T-cell (primary cell): ENCODE measurements around the gene TAF11L6. TPM values are rescaled to one million over a fixed set of nuclear protein-coding genes. Genes with fewer than 3 reads are reported as not detected.
"Not testable (repeated sequence)": the region's sequence is repeated elsewhere in the genome, so short reads cannot be mapped to it uniquely, and the experiment has no call there.

ENCODE experiments used
- ATAC-seq, 4 experiments: fragments of 200-7000 bp in 3 of 4; fragments of 150-1000 bp in 1 of 4; cut with Tn5 transposase; replicated peaks in 1 of 4; 1 replicate in 3 of 4; 2 replicates in 1 of 4; pipeline ENCODE4 v1.10.0; 2021; ENCODE audit warnings: moderate library complexity in 3 of 4, mild to moderate bottlenecking in 2 of 4, moderate number of reproducible peaks in 1 of 4
- CTCF ChIA-PET, 2 donors: fragments of 300-600 bp; sonication (Branson Sonifier 250); formaldehyde crosslinking; loops; one replicate each; lab custom pipeline; 2022; ENCODE audit warnings: antibody characterized with exemption in 2 of 2; lab: Charles Lee
- POLR2A ChIA-PET, 2 donors: fragments of 300-600 bp; sonication (Branson Sonifier 250); formaldehyde crosslinking; loops; one replicate each; lab custom pipeline; 2022; ENCODE audit warnings: antibody characterized with exemption in 2 of 2; lab: Charles Lee
- DNase-seq, 35 experiments: peaks; one replicate each; pipeline versions ENCODE4 v3.0.0 to v3.0.0-alpha.2; 2013 to 2023
- H3K27ac ChIP-seq: one replicate; pipeline ENCODE4 v1.5.1; 2013; ENCODE audit warnings: low read length
- H3K27me3 ChIP-seq, 2 experiments: replicated peaks in 1 of 2; 1 replicate in 1 of 2; 2 replicates in 1 of 2; pipeline versions ENCODE4 v1.6.1 to v1.7.0; 2013; ENCODE audit warnings: low read length in 1 of 2, mixed read lengths in 1 of 2; ENCODE audit not compliant: control insufficient read depth in 2 of 2, insufficient read depth in 2 of 2; ENCODE audit errors: extremely low read depth in 1 of 2
- H3K36me3 ChIP-seq, 2 donors: 1 replicate in 1 of 2; 2 replicates in 1 of 2; pipeline versions ENCODE4 v1.6.1 to v1.7.0; 2013; ENCODE audit warnings: low read length in 1 of 2; ENCODE audit not compliant: control insufficient read depth in 2 of 2, insufficient read depth in 1 of 2; ENCODE audit errors: extremely low read depth in 1 of 2
- H3K4me1 ChIP-seq, 2 experiments: 1 replicate in 1 of 2; 2 replicates in 1 of 2; pipeline versions ENCODE4 v1.6.1 to v1.7.0; 2013; ENCODE audit warnings: low read length in 2 of 2, mixed read lengths in 1 of 2; ENCODE audit not compliant: insufficient read depth in 2 of 2, control insufficient read depth in 1 of 2; ENCODE audit errors: extremely low read depth in 1 of 2
- H3K4me3 ChIP-seq, 2 donors: 1 replicate in 1 of 2; 2 replicates in 1 of 2; pipeline versions ENCODE4 v1.5.1 to v1.7.0; 2013; ENCODE audit warnings: mild to moderate bottlenecking in 2 of 2, low read length in 1 of 2, moderate library complexity in 1 of 2; ENCODE audit not compliant: control insufficient read depth in 1 of 2; ENCODE audit errors: extremely low read depth in 1 of 2
- H3K9me3 ChIP-seq: 2 replicates; pipeline ENCODE4 v1.7.0; 2013
- H3K27ac Mint-ChIP-seq, 2 donors: one replicate each; pipeline ENCODE4 v1.8.0; 2020 to 2021; ENCODE audit warnings: mild to moderate bottlenecking in 2 of 2, mixed read lengths in 2 of 2
- H3K27me3 Mint-ChIP-seq, 2 donors: one replicate each; pipeline ENCODE4 v1.8.0; 2021 to 2022; ENCODE audit warnings: mixed read lengths in 2 of 2
- H3K36me3 Mint-ChIP-seq: one replicate; pipeline ENCODE4 v1.8.0; 2021; ENCODE audit warnings: mixed read lengths
- H3K4me1 Mint-ChIP-seq, 3 donors: one replicate each; pipeline ENCODE4 v1.8.0; 2020 to 2022; ENCODE audit warnings: mixed read lengths in 3 of 3, mild to moderate bottlenecking in 1 of 3
- H3K4me3 Mint-ChIP-seq, 3 donors: one replicate each; pipeline ENCODE4 v1.8.0; 2020 to 2022; ENCODE audit warnings: mild to moderate bottlenecking in 3 of 3, mixed read lengths in 3 of 3, moderate library complexity in 3 of 3
- H3K9me3 Mint-ChIP-seq, 3 donors: one replicate each; pipeline ENCODE4 v1.8.0; 2020 to 2022; ENCODE audit warnings: mixed read lengths in 3 of 3
- whole genome bisulfite sequencing: methylation state at CpG from one replicate; pipeline ENCODE4 v1.1.5; 2013; ENCODE audit warnings: missing lambda C conversion rate; ENCODE audit not compliant: insufficient coverage; 5-methylcytosine and 5-hydroxymethylcytosine counted together
- total RNA-seq, 35 experiments: library from RNA in 6 of 35; stranded (reverse) in 6 of 35; fragments of 120-200 nt in 1 of 35; gene quantifications; one replicate each; pipeline versions ENCODE4 v1.2.1 to v1.2.4 and lab custom pipeline; 2013 to 2026

TAF11L6 gene
- not detected for total RNA-seq
- total RNA-seq (2013) = not detected
- total RNA-seq (lab: John Stamatoyannopoulos, UW) = 0 reads per million in 29 experiments

DNA sequence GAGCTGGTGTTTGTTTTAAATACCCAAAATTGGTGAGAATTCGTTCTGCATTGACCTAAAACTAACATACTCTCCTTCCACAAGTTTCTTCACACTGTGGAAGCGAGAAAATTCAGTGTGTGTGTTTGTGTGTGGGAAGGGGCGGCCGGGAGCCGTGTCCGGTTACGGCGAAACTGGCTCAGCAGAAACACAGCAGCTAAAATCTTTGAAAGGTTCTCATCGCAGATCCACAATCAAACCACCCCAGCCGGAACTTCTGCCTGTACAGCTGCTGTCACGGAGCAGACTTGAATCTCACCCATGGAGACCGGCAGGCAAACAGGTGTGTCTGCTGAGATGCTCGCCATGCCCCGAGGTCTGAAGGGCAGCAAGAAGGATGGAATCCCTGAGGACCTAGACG lies at the start of gene TAF11L6:
Gene TAF11L6, plus strand, starts transcription at position 301 of the 400 bp plus-strand sequence.
- CTCF ChIA-PET, H3K27ac ChIP-seq, ATAC-seq, H3K27ac Mint-ChIP-seq, H3K36me3 ChIP-seq, H3K36me3 Mint-ChIP-seq, H3K4me3 Mint-ChIP-seq, H3K9me3 Mint-ChIP-seq, H3K27me3 Mint-ChIP-seq, POLR2A ChIA-PET, H3K27me3 ChIP-seq, H3K4me3 ChIP-seq, H3K4me1 ChIP-seq, DNase-seq, H3K9me3 ChIP-seq, H3K4me1 Mint-ChIP-seq: not testable (repeated sequence)
- WGBS = no CpG with 5 or more reads among the region's 15 CpGs

DNA sequence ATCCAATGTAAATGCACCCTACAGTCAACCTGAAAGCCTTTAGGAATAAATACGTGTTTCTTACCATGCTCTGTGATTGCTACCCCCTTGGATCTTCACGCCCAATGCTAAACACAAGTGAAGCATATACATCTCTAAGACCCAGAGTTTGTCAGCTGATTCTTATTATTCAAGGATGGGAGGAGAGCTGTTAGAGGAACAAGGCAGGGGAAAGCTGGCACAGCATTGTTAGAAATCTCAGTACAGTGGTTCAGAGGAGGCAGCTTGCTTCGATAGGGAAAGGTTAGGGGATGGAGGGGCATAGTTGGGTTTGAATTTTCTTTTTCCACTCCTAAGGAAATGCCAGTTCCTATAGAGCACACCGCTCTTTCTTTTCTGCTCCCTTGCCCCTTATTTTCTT lies 47.1 kb upstream of the TAF11L6 start:
- Mint-ChIP-seq H3K4me1 (no peaks in the 10 kb centered on the region), H3K27me3 (no peaks in the 10 kb centered on the region), H3K4me3 (no peak overlapping the region), H3K27ac (no peak overlapping the region), H3K9me3 (peaks cover 0 to 3% (median 0%) of the 10 kb centered on the region in 3 donors), H3K36me3 (no peaks in the 10 kb centered on the region)
- ChIA-PET POLR2A (no interaction called here), CTCF (no interaction called here)
- H3K27me3 ChIP-seq = no peaks in the 10 kb centered on the region
- WGBS = no CpG with 5 or more reads among the region's 4 CpGs
- H3K36me3 ChIP-seq = no peaks in the 10 kb centered on the region
- no peaks in the 10 kb centered on the region for H3K4me1 ChIP-seq
- H3K4me3 ChIP-seq = no peak overlapping the region
- no peaks in the 10 kb centered on the region for H3K9me3 ChIP-seq
- ATAC-seq (no peak), DNase-seq (no peak)
- no peak overlapping the region for H3K27ac ChIP-seq

DNA sequence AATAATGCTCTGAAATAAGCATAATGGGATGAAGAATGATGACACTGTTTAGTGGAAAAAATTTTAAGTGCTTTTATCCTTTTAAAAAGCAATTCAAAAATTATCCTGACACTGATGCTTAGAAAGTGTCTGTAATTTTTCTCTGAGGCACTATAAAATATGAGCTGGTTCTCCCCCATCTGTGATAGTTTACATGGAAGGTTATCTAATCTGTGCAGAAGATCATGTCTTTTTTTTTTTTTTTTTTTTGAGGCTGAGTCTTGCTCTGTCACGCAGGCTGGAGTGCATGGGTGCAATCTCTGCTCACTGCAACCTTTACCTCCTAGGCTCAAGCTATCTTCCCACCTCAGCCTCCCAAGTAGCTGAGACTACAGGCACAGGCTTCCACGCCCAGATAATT lies 45.7 kb upstream of the TAF11L6 start:
- H3K27ac ChIP-seq = no peak overlapping the region
- H3K9me3 ChIP-seq = no peaks in the 10 kb centered on the region
- H3K27me3 ChIP-seq = no peaks in the 10 kb centered on the region
- no peaks in the 10 kb centered on the region for H3K27me3 Mint-ChIP-seq
- DNase-seq (no peak), ATAC-seq (no peak)
- no peak overlapping the region for H3K4me3 Mint-ChIP-seq
- no peak overlapping the region for H3K4me3 ChIP-seq
- CTCF ChIA-PET = interaction anchor here in 1 of 2 donors (0.7 kb wide), 1 partner anchor 29 kb away, joined by 5 read pairs; no protein-coding TSS in a partner anchor
- no peaks in the 10 kb centered on the region for H3K36me3 Mint-ChIP-seq
- peaks cover 0 to 3% (median 0%) of the 10 kb centered on the region in 3 donors for H3K9me3 Mint-ChIP-seq
- no peaks in the 10 kb centered on the region for H3K4me1 Mint-ChIP-seq
- no peaks in the 10 kb centered on the region for H3K4me1 ChIP-seq
- POLR2A ChIA-PET = interaction anchor here in 1 of 2 donors (0.6 kb wide), 1 partner anchor 36 kb away, joined by 7 read pairs; no protein-coding TSS in a partner anchor
- H3K27ac Mint-ChIP-seq = no peak overlapping the region
- no peaks in the 10 kb centered on the region for H3K36me3 ChIP-seq
- no CpG with 5 or more reads among the region's 2 CpGs for WGBS

DNA sequence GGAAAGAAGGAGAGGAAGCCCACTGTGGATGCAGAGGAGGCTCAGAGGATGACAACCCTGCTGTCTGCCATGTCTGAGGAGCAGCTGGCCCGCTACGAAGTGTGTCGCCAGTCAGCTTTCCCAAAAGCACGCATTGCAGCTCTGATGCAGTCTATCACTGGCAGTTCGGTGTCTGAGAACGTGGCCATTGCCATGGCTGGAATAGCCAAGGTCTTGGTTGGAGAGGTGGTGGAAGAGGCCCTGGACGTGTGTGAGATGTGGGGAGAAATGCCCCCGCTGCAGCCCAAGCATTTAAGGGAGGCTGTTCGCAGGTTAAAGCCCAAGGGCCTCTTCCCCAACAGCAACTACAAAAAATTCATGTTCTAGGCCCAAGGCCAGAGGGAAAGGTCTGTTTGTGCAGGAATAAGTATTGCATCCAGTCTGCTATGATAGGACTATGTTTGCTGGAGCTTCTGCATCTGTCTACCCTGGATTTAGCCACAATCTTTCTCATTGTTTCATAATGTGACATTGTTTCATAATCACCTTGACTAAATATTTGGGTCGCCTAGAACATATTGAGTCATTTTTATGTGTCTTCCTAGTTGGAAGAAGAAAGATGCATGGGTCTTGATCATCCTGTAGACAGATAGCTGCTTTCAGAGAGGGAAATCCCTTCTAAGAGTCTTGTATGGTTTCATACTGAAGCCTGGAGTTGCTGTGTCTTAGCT lies 41.9 kb upstream of the TAF11L6 start:
- DNase-seq, ATAC-seq, H3K27me3 Mint-ChIP-seq, H3K9me3 ChIP-seq, H3K27ac Mint-ChIP-seq, H3K4me3 Mint-ChIP-seq, H3K27me3 ChIP-seq, H3K4me1 ChIP-seq, H3K27ac ChIP-seq, H3K36me3 Mint-ChIP-seq, H3K36me3 ChIP-seq, CTCF ChIA-PET, H3K4me1 Mint-ChIP-seq, H3K4me3 ChIP-seq: not testable (repeated sequence)
- H3K9me3 Mint-ChIP-seq = peaks cover 0 to 11% (median 3%) of the 10 kb centered on the region in 3 donors
- POLR2A ChIA-PET = interaction anchor here in 1 of 2 donors (0.5 kb wide), 1 partner anchor 910 kb away, joined by 4 read pairs; no protein-coding TSS in a partner anchor
- WGBS = 93% methylated on average over 4 of the region's 10 CpGs

DNA sequence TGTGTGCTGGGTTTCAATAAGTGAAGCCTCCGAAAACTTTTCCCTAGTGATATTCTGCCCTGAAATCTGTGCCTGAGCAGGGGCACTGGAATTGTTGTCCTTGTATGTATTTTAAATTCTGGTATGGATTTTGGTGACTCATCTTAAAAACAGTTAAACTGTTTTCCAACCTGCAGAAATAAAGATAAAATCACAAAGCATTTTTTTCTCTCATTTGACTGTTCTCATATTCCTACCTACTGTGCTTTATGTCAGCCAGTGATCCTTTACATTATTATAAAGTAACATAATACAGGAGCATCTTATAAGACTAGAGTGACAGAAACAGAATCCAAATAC lies 41.3 kb upstream of the TAF11L6 start:
- Histone ChIP-seq H3K4me1 (no peaks in the 10 kb centered on the region), H3K36me3 (no peaks in the 10 kb centered on the region), H3K4me3 (no peak overlapping the region), H3K9me3 (no peaks in the 10 kb centered on the region), H3K27me3 (no peaks in the 10 kb centered on the region), H3K27ac (no peak overlapping the region)
- ChIA-PET CTCF (no interaction called here), POLR2A (interaction anchor here in 1 of 2 donors (0.5 kb wide), 1 partner anchor 910 kb away, joined by 4 read pairs; no protein-coding TSS in a partner anchor)
- DNase-seq (no peak), ATAC-seq (no peak)
- Mint-ChIP-seq H3K4me1 (no peaks in the 10 kb centered on the region), H3K4me3 (no peak overlapping the region), H3K27me3 (no peaks in the 10 kb centered on the region), H3K36me3 (no peaks in the 10 kb centered on the region), H3K9me3 (peaks cover 0 to 11% (median 3%) of the 10 kb centered on the region in 3 donors), H3K27ac (no peak overlapping the region)
- WGBS = no CpG with 5 or more reads among the region's 1 CpG

DNA sequence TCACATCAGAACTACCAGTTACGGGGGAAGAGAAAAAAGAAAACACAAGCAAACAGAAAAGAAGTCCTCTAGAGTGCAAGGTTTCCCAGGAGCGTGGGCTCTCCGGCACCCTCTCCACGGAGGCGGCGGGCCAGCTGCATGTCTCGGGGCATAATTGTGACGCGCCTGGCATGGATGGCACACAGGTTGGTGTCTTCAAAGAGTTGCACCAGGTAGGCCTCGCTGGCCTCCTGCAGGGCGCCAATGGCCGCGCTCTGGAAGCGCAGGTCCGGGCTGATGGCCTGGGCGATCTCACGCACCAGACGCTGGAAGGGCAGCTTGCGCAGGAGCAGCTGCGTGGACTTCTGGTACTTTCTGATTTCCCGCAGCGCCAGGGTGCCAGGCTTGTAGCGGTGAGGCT lies 37.2 kb upstream of the TAF11L6 start:
- CTCF ChIA-PET, H3K36me3 Mint-ChIP-seq, H3K4me1 Mint-ChIP-seq, H3K27me3 ChIP-seq, ATAC-seq, POLR2A ChIA-PET, H3K36me3 ChIP-seq, H3K4me3 Mint-ChIP-seq, DNase-seq, H3K4me3 ChIP-seq, H3K4me1 ChIP-seq, H3K27ac ChIP-seq, H3K27me3 Mint-ChIP-seq, H3K27ac Mint-ChIP-seq, H3K9me3 ChIP-seq: not testable (repeated sequence)
- WGBS = 97% methylated on average over 20 of the region's 23 CpGs
- H3K9me3 Mint-ChIP-seq = peaks cover 5 to 17% (median 7%) of the 10 kb centered on the region in 3 donors
